GM12878 (cell line): ENCODE measurements around the gene TRPM8.

ENCODE experiments used
- RFX5 ChIP-seq: IDR thresholded peaks from 2 replicates; pipeline ENCODE4 v1.6.1; 2011; ENCODE audit warnings: low read depth, low read length, improper control_type of control experiment
- SPI1 ChIP-seq: IDR thresholded peaks from 2 replicates; pipeline ENCODE4 v1.6.1; 2011; ENCODE audit warnings: low read depth, mild to moderate bottlenecking, low read length, moderate library complexity, borderline replicate concordance; ENCODE audit not compliant: insufficient read depth
- TAF1 ChIP-seq: IDR thresholded peaks from 2 replicates; pipeline ENCODE4 v1.6.1; 2011; ENCODE audit warnings: mild to moderate bottlenecking, low read depth, low read length, borderline replicate concordance
- TBL1XR1 ChIP-seq: IDR thresholded peaks from 2 replicates; pipeline ENCODE4 v1.6.1; 2012; ENCODE audit warnings: low read depth, low read length, improper control_type of control experiment
- USF1 ChIP-seq: IDR thresholded peaks from 2 replicates; pipeline ENCODE4 v1.6.1; 2011; ENCODE audit warnings: borderline replicate concordance, low read depth, mild to moderate bottlenecking, moderate library complexity, mixed read lengths, low read length; ENCODE audit not compliant: insufficient read depth; ENCODE audit errors: extremely low read length

DNA sequence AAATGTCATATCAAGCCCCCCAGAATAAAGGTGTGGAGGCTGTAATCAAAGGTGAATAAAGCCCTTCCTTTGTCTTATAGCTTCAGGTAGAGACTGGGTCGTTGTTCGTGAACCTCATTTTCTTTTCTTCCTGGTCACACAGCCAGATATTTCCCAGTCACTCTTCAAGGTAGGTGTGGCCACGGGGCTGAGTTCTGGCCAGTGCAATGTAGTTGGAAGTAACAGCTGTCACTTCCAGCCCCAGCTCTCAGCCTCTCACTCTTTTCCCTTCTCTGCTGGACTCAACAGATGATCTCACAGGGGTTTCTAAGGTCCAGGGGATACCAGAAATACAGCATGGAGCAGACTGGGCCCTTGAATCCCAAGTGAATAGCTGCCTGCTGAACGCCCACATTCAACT is 15.8 kb upstream of the TRPM8 start:
- no peak for TF ChIP-seq RFX5
- no peak for TF ChIP-seq TAF1
- no peak for TF ChIP-seq USF1
- no peak for TF ChIP-seq TBL1XR1
- no peak for TF ChIP-seq SPI1
